Mesenchymal stem cell (in vitro differentiated cells and primary cell): Measurements from ENCODE around the gene SNRNP200.

Source experiments
- DNase-seq: peaks from one replicate; pipeline ENCODE4 v3.0.0-alpha.2; 2013
- H2AFZ ChIP-seq: one replicate; pipeline ENCODE4 v1.6.1; 2013; ENCODE audit warnings: low read depth, mild to moderate bottlenecking, control low read depth, inconsistent platforms, low read length, moderate library complexity
- H2AK5ac ChIP-seq: 2 replicates; pipeline ENCODE4 v1.6.1; 2013; ENCODE audit warnings: low read length, moderate library complexity, mild to moderate bottlenecking, inconsistent platforms; ENCODE audit not compliant: severe bottlenecking
- H2BK120ac ChIP-seq: one replicate; pipeline ENCODE4 v1.6.1; 2013; ENCODE audit warnings: low read depth, mild to moderate bottlenecking, inconsistent platforms, low read length, moderate library complexity
- H2BK12ac ChIP-seq, 2 experiments: one replicate each; pipeline ENCODE4 v1.6.1; 2013; ENCODE audit warnings: inconsistent platforms in 2 of 2, low read length in 2 of 2, mild to moderate bottlenecking in 2 of 2, moderate library complexity in 2 of 2, control low read depth in 1 of 2
- H2BK15ac ChIP-seq: one replicate; pipeline ENCODE4 v1.6.1; 2013; ENCODE audit warnings: mild to moderate bottlenecking, low read depth, inconsistent platforms; ENCODE audit not compliant: poor library complexity, severe bottlenecking
- H2BK5ac ChIP-seq: 2 replicates; pipeline ENCODE4 v1.6.1; 2013; ENCODE audit warnings: low read depth, mild to moderate bottlenecking, low read length, control low read depth, inconsistent platforms; ENCODE audit not compliant: poor library complexity, severe bottlenecking
- H3K14ac ChIP-seq, 2 experiments: one replicate each; pipeline ENCODE4 v1.6.1; 2013; ENCODE audit warnings: inconsistent platforms in 2 of 2, low read length in 2 of 2, control low read depth in 1 of 2, mild to moderate bottlenecking in 1 of 2, moderate library complexity in 1 of 2
- H3K18ac ChIP-seq, 2 experiments: one replicate each; pipeline ENCODE4 v1.6.1; 2013; ENCODE audit warnings: inconsistent platforms in 2 of 2, low read length in 2 of 2, control low read depth in 1 of 2, low read depth in 1 of 2, mild to moderate bottlenecking in 1 of 2
- H3K23ac ChIP-seq, 2 experiments: one replicate each; pipeline ENCODE4 v1.6.1; 2013; ENCODE audit warnings: inconsistent platforms in 2 of 2, low read length in 2 of 2, mild to moderate bottlenecking in 2 of 2, moderate library complexity in 2 of 2, control low read depth in 1 of 2
- H3K27ac ChIP-seq: 2 replicates; pipeline ENCODE4 v1.5.1; 2013; ENCODE audit warnings: mild to moderate bottlenecking, moderate library complexity, low read length, control low read depth, inconsistent platforms; ENCODE audit not compliant: poor library complexity, severe bottlenecking
- H3K27me3 ChIP-seq, 2 experiments: 2 replicates each; pipeline versions ENCODE4 v1.6.1 to v1.7.0; 2013; ENCODE audit warnings: low read length in 2 of 2, mild to moderate bottlenecking in 2 of 2, moderate library complexity in 2 of 2, control low read depth in 1 of 2, inconsistent platforms in 1 of 2; ENCODE audit not compliant: control insufficient read depth in 1 of 2, insufficient read depth in 1 of 2
- H3K36me3 ChIP-seq, 2 experiments: 2 replicates each; pipeline versions ENCODE4 v1.6.1 to v1.7.0; 2013; ENCODE audit warnings: low read length in 2 of 2, control low read depth in 1 of 2, inconsistent platforms in 1 of 2, low read depth in 1 of 2, mild to moderate bottlenecking in 1 of 2; ENCODE audit not compliant: insufficient read depth in 2 of 2, control insufficient read depth in 1 of 2
- H3K4ac ChIP-seq, 2 experiments: one replicate each; pipeline ENCODE4 v1.6.1; 2013; ENCODE audit warnings: inconsistent platforms in 2 of 2, low read length in 2 of 2, mild to moderate bottlenecking in 2 of 2, moderate library complexity in 2 of 2, control low read depth in 1 of 2, low read depth in 1 of 2
- H3K4me1 ChIP-seq: 2 replicates; pipeline ENCODE4 v1.6.1; 2013; ENCODE audit warnings: low read depth, low read length, control low read depth; ENCODE audit not compliant: control insufficient read depth, insufficient read depth
- H3K4me2 ChIP-seq: 2 replicates; pipeline ENCODE4 v1.6.1; 2013; ENCODE audit warnings: low read length, mild to moderate bottlenecking, inconsistent platforms; ENCODE audit not compliant: poor library complexity, severe bottlenecking
- H3K4me3 ChIP-seq, 2 experiments: 2 replicates each; pipeline versions ENCODE4 v1.5.1 to v1.7.0; 2013; ENCODE audit warnings: low read length in 2 of 2, mild to moderate bottlenecking in 2 of 2, control low read depth in 1 of 2, low read depth in 1 of 2; ENCODE audit not compliant: insufficient read depth in 1 of 2
- H3K79me1 ChIP-seq: replicated peaks from 2 replicates; pipeline ENCODE4 v1.6.1; 2013; ENCODE audit warnings: mild to moderate bottlenecking, control low read depth, low read length, inconsistent platforms; ENCODE audit not compliant: poor library complexity, severe bottlenecking
- H3K9ac ChIP-seq: 2 replicates; pipeline ENCODE4 v1.7.0; 2013; ENCODE audit warnings: mild to moderate bottlenecking, low read length, moderate library complexity
- H3K9me3 ChIP-seq: 2 replicates; pipeline ENCODE4 v1.7.0; 2013; ENCODE audit warnings: mild to moderate bottlenecking, low read length; ENCODE audit not compliant: control insufficient read depth
- H4K8ac ChIP-seq: one replicate; pipeline ENCODE4 v1.6.1; 2013; ENCODE audit warnings: inconsistent platforms, mild to moderate bottlenecking, low read length, moderate library complexity
- H4K91ac ChIP-seq: one replicate; pipeline ENCODE4 v1.6.1; 2013; ENCODE audit warnings: mild to moderate bottlenecking, low read length, inconsistent platforms
- WGBS: methylation state at CpG from one replicate; pipeline ENCODE4 v1.1.7; 2013; ENCODE audit warnings: mixed read lengths; 5-methylcytosine and 5-hydroxymethylcytosine counted together

SNRNP200 gene

DNA sequence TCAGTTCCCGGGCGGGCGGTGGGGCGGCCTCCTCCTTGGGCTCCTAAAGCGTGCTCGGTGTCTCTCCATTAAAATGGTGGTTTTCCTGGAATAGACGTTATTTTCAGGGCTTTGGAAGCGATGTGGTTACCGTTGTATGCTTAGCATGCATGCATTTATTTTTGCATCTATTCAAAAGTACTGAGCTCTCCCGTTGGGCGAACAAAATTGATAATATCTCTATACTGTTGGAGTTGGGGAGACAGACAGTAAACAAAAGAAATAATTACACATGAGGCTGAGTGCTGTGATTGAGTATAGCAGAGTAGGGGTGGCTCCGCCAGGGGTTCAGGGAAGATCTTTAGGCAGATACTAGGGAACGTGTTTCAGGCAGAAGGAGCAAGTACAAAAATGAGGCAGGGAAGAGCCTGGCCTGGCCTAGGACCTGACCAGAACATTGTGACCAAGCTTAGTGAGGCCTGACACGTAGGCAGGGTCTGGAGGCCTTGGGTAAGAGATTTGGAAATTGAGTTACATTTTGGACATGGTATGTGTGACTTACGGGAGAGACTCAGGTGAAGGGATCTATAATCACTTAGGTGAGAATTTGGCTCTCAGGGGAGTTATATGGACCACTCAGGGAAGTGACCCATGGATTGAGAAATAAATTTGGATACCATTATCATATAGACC is 30.9 kb upstream of the SNRNP200 start:
- H2BK15ac ChIP-seq = no peak overlapping the region
- WGBS = 14% methylated on average over 14 of the region's 15 CpGs
- no peak overlapping the region for H3K14ac ChIP-seq
- H3K27ac ChIP-seq = no peak overlapping the region
- H3K4me1 ChIP-seq = peaks cover 7% of the 10 kb centered on the region
- no peak overlapping the region for H3K18ac ChIP-seq
- no peak overlapping the region for H2BK12ac ChIP-seq
- peak overlapping the region; percentile 93 for H3K4me2 ChIP-seq
- H4K91ac ChIP-seq = no peak overlapping the region
- H3K9ac ChIP-seq = peak overlapping the region; percentile 87
- peaks cover 18% of the 10 kb centered on the region for H3K79me1 ChIP-seq
- no peak for DNase-seq
- no peaks in the 10 kb centered on the region for H3K9me3 ChIP-seq
- no peaks in the 10 kb centered on the region for H3K36me3 ChIP-seq
- H3K4me3 ChIP-seq = peak overlapping the region; percentile 92 to 95
- H2AFZ ChIP-seq = peak overlapping the region; percentile 55
- H3K4ac ChIP-seq = no peak overlapping the region
- H4K8ac ChIP-seq = peak overlapping the region; percentile 37
- H2AK5ac ChIP-seq = no peak overlapping the region
- no peak overlapping the region for H2BK120ac ChIP-seq
- no peak overlapping the region for H2BK5ac ChIP-seq
- no peaks in the 10 kb centered on the region for H3K27me3 ChIP-seq
- no peak overlapping the region for H3K23ac ChIP-seq

DNA sequence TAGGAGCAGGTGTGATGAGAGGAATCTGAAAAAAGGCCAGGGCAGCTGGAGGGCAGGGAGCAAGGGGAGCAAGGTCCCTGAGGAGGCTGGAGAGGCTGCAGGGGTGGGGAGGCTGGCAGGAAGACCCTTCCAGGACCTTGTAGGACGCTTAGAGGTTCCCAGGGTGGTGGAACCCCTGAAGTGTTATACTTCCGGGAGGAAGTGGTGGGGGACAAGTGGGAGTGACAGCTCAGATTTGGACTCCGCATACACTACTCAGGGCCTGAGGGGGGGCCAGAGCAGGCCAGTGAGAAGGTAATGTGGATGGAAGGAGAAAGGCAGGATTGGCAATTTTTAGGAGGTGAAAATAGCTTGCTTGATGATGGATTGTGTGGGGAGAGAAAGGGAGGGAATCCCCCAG is 28.4 kb upstream of the SNRNP200 start:
- H2AK5ac ChIP-seq = no peak overlapping the region
- no peak overlapping the region for H3K9ac ChIP-seq
- H3K4me1 ChIP-seq = peaks cover 4% of the 10 kb centered on the region
- no peaks in the 10 kb centered on the region for H3K36me3 ChIP-seq
- 98% methylated on average over 3 of the region's 3 CpGs for WGBS
- no peak overlapping the region for H4K8ac ChIP-seq
- no peak overlapping the region for H3K18ac ChIP-seq
- peaks cover 16% of the 10 kb centered on the region for H3K79me1 ChIP-seq
- H2BK120ac ChIP-seq = no peak overlapping the region
- H2BK12ac ChIP-seq = no peak overlapping the region
- no peak overlapping the region for H2AFZ ChIP-seq
- DNase-seq = no peak
- no peak overlapping the region for H3K4ac ChIP-seq
- no peak overlapping the region for H3K27ac ChIP-seq
- H2BK15ac ChIP-seq = no peak overlapping the region
- no peak overlapping the region for H3K4me3 ChIP-seq
- H2BK5ac ChIP-seq = no peak overlapping the region
- H4K91ac ChIP-seq = no peak overlapping the region
- no peak overlapping the region for H3K23ac ChIP-seq
- H3K4me2 ChIP-seq = no peak overlapping the region
- no peaks in the 10 kb centered on the region for H3K27me3 ChIP-seq
- no peak overlapping the region for H3K14ac ChIP-seq
- no peaks in the 10 kb centered on the region for H3K9me3 ChIP-seq

DNA sequence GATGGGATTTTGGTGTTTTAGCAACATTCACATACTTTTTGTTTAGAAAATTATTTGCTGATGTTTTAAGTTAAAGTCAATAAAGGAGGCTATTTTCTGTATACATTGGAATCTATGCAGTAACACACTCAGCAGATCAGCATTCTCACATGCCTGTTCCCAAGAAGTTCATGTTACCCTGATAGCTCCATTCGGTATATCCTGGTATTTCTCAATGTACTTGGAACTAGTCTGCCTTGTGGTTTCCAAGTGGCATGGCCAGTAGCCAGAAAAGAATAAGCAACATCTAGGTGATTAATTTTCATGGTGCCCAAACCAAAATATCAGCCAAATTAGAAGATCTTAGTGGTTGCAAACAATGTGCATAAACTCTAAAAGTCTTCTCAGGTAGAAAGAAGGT is 25.1 kb upstream of the SNRNP200 start:
- Histone ChIP-seq H3K27me3 (peaks cover 0 to 8% of the 10 kb centered on the region in 2 experiments), H3K4me2 (no peak overlapping the region), H4K8ac (no peak overlapping the region), H3K79me1 (peaks cover 9% of the 10 kb centered on the region), H2BK12ac (no peak overlapping the region), H2AFZ (no peak overlapping the region), H3K9ac (no peak overlapping the region), H3K14ac (no peak overlapping the region), H3K4ac (no peak overlapping the region), H4K91ac (no peak overlapping the region), H3K27ac (no peak overlapping the region), H3K18ac (no peak overlapping the region), H2BK15ac (no peak overlapping the region), H3K36me3 (peaks cover 0 to 10% of the 10 kb centered on the region in 2 experiments), H2BK5ac (no peak overlapping the region), H2BK120ac (no peak overlapping the region), H3K9me3 (no peaks in the 10 kb centered on the region), H2AK5ac (no peak overlapping the region), H3K23ac (no peak overlapping the region), H3K4me3 (no peak overlapping the region), H3K4me1 (peaks cover 8% of the 10 kb centered on the region)
- peak; percentile 44 for DNase-seq
- WGBS = 89% methylated on average over 1 of the region's 1 CpG

DNA sequence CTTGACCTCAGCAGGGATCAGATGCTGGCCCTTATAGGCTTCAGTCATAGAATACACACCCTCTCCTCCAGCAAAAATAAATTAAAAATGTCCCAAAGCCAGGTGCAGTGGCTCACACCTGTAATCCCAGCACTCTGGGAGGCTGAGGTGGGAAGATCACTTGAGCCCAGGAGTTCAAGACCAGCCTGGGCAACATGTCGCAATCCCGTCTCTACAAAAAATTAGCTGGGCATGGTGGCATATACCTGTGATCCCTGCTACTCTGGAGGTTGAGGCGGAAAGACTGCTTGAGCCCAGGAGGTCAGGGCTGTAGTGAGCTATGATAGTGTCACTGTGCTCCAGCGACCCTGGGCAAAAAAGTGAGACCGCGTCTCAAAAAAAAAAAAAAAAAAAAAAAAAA is 24.5 kb upstream of the SNRNP200 start:
- no peak overlapping the region for H4K91ac ChIP-seq
- H3K4me3 ChIP-seq = no peak overlapping the region
- 95% methylated on average over 6 of the region's 6 CpGs for WGBS
- peaks cover 0 to 10% of the 10 kb centered on the region in 2 experiments for H3K36me3 ChIP-seq
- no peak overlapping the region for H4K8ac ChIP-seq
- no peak overlapping the region for H2AK5ac ChIP-seq
- no peak overlapping the region for H3K18ac ChIP-seq
- no peak overlapping the region for H2AFZ ChIP-seq
- H3K23ac ChIP-seq = no peak overlapping the region
- H3K4me2 ChIP-seq = no peak overlapping the region
- no peak overlapping the region for H2BK12ac ChIP-seq
- H2BK120ac ChIP-seq = no peak overlapping the region
- no peak overlapping the region for H3K9ac ChIP-seq
- H3K27ac ChIP-seq = no peak overlapping the region
- H3K79me1 ChIP-seq = peaks cover 6% of the 10 kb centered on the region
- H3K4ac ChIP-seq = no peak overlapping the region
- DNase-seq = no peak
- H3K27me3 ChIP-seq = peaks cover 0 to 8% of the 10 kb centered on the region in 2 experiments
- no peak overlapping the region for H2BK5ac ChIP-seq
- peaks cover 11% of the 10 kb centered on the region for H3K4me1 ChIP-seq
- no peak overlapping the region for H2BK15ac ChIP-seq
- no peaks in the 10 kb centered on the region for H3K9me3 ChIP-seq
- no peak overlapping the region for H3K14ac ChIP-seq
